GM18909 (cell line): ENCODE measurements around the gene PRKAB1.

ENCODE experiments used
- ATAC-seq: cut with Tn5 transposase; IDR thresholded peaks from one replicate; pipeline ENCODE4 v1.9.1; 2021; ENCODE audit warnings: mild to moderate bottlenecking; ENCODE audit not compliant: unreplicated experiment, poor library complexity

PRKAB1 gene

DNA sequence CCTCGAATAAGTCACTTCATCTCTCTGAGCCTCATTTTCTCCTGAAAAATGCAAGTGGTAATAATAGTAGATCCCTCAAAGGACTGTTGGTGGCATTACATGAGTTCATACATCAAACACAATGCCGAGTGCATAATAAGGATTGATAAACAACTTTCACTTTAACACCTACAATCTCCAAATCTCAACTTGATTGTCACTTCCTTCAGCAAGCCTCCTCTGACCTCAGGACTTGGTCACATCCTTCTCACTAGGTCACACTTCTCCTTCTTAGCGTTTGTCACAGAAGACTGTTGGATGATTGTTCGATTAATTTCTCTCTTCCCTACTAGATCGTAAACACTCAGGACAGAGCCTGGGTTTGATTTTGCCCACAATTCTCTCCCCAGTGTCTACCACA is 7.9 kb upstream of the PRKAB1 start:
- no peak for ATAC-seq

DNA sequence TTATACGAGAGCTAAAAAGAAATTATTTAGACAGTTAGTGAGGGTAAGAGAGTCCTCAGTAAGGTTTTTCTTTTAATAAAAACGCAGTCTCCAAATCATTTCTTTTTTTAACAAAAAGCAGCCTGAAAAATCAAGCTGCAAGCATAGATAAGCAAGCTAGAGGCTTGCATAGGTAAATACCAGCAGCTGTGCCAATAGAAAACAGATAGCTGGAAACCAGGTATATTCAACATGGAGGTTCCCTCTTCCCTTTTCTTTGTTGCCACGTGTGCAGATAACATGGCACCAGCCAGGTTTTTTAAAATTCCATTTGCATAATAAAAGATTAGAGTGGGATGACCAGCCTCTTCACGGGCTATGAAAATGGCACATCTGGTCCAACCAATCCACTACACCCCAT is 6.1 kb upstream of the PRKAB1 start:
- ATAC-seq = no peak

DNA sequence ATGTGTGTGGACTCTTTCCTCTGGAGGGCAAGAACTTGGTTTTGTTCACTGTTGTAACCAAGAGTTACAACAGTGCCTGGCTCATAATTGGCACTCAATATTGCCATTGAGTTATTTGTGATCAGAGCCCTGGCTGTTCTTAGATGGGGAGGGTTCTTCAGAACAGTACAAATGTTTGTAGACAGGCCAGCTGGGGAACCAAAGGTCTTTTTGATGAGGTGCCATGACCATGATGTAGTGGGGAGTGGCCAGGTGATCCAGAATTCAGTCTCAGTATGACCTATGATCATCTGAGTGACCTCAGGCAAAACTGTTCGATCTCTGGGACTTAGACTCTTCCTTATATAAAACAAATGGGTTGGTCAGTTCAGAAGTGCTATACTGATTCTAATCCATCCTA is 3.3 kb upstream of the PRKAB1 start:
- no peak for ATAC-seq

DNA sequence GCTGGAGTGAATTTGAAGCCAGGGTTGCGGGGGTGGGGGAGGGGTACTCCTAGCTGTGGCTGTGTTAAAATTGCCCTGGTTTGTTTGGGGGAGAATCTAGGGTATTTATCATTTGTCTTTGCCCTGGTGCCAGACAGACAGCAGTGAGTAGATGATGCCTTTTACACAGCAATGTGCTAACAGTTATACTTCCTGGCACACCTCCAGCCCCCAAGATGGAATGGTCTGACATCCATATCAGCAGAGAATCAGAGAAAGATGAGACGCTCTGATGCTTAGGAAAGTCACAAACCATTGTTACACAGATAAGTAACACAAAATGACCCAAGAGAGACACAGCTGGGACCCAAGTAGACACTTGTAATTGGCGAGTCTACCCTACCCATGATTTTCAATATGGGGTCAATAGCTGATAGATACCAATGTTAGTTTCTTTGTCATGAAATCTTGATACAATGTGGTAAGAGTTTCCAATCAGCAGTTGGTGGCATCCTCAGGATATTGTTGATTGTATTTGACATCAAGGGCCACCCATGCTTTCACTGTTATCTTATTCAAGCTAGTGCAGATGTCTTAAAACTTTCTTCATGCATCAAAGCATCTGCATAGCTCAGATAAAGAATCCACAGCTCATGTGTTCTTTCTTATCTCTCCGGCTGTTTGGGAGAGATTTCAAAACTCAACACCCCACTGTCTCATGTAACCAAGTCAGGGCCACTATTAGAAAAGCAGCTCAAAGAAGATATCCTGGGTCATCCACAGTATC is 2.6 kb upstream of the PRKAB1 start:
- no peak for ATAC-seq

DNA sequence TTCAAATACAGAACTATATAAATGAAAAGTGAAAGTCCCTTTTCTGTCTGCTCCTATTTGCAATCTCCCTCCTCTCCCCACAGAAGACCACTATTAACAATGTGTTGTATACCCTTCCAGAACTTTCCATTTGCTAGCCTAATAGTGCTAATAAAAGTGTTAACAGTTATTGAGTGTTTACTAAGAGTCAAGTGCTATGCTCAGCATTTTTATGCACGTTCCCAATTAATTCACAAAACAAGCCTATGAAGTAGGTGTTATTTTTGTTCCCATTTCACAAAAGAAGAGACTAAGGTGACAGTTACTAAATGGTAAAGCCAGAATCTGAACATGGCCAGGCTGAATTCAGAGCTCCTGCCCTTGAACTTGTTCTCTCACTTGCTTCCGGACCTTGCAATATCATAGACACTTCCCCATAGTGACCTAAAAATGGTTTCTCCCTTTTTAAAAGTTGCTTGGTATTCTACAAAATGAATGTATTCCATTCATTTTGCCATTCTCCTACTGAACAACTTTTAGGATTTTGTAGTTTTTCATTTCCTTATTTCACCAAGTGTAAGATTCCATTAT is 1.6 kb upstream of the PRKAB1 start:
- no peak for ATAC-seq

DNA sequence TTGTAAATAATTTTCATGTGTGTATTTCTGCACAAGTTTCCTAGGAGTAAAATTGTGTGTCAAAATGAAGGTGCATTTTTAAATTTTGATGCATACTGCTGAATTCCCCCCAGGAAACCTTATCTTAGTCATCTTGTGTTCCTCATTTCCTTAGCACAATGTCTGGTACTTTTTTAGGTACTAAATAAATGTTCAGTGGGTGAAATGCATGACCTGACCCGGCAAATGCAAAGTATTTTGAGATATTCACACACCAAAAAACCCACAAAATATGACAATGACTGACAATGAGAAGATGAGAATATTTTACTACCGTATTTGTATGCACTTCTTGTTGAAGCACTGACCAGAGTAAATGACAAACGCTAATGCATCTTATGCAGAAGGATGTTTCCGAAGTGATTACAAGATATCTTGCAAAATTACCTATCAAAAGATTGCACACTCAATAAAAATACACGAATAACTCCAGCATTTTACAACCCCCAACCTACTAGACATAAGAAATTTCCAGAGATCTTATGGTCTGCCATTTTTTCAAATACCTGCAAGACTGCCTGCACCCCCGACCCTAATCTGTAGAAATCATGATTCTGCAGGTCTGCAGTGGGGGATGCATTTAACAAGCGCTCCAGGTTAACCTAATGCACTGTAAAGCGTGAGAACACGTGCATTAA is 895 bp upstream of the PRKAB1 start:
- ATAC-seq = no peak

DNA sequence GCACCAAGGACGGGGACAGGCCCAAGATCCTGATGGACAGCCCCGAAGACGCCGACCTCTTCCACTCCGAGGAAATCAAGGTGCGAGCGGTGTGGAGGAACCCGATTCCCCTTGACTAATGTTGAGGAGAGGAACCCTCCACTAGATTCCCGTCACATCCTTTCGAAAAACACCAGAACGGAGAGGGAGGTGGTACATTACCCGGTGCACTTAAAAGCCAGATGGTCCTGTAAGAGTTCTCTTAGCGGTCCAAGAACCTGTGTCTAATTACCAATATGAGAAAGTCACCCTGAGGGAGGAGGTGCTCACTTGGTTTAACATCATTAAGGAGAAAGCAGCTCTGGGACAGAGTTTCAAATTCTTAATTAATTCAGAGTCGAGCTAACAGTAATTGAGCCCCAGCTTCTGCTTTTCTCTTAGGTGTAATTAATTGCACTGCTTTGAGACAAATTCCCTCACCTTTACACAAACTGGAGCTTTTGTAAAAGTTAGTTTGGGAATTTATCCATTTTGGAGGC is 450 bp downstream of the PRKAB1 start:
- ATAC-seq = no peak

DNA sequence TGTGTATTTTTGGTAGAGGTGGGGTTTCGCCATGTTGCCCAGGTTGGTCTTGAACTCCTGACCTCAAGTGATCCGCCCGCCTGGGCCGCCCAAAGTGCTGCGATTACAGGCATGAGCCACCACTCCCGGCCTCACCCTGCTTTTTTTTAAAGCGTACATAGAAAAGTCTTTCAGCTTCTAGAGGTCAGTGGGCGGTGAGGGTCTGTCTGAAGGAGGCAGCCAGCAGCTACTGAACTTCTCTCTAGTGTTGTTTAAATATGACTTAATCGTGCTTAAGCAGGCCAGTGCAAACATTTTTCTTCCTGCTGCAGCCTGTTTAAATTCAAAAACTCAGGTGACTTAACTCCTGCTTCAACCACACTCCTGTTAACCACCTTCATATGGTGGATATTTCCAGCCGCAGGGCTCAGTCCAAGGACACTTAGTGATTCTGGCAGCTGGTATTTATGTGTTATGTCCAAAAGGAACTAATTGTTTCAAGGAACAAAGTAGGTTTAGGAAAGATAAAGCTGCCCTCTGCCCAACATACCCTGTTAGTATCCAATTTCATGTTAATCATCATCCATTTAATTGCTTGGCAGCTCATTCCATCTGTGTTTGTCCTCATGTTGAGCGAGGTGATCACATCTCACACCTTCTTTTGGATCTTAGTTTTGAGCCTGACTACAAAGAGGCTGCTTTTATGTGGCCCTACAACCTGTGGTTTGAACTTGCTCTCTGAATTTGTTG is 2.0 kb downstream of the PRKAB1 start:
- ATAC-seq = no peak

DNA sequence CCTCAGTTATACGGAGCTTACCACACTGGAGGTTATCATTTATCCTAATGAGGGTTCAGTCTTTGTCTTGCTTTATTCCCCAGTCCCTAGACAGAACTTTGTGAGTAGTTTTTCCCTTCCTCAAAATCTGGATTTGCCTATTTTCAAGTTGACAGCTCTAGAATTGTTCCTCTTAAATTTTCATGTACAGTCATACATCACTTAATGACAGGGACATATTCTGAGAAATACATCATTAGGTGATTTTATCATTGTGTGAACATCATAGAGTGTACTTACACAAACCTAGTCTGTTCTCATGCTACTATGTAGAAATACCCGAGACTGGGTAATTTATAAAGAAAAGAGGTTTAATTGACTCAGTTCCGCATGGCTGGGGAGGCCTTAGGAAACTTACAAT is 3.1 kb downstream of the PRKAB1 start:
- no peak for ATAC-seq

DNA sequence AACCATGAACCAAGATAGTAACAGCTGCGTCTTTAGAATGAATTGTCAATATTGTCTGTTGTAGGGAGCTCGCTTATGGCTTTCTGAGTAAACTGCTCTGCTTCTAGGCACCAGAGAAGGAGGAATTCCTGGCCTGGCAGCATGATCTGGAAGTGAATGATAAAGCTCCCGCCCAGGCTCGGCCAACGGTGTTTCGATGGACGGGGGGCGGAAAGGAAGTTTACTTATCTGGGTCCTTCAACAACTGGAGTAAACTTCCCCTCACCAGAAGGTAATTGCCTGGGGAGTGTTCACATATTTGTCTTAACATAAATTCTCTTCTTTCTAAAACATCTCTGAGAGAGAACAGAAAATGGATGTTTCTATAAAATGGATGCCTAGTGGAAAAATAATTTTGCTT is 4.3 kb downstream of the PRKAB1 start:
- ATAC-seq = no peak

DNA sequence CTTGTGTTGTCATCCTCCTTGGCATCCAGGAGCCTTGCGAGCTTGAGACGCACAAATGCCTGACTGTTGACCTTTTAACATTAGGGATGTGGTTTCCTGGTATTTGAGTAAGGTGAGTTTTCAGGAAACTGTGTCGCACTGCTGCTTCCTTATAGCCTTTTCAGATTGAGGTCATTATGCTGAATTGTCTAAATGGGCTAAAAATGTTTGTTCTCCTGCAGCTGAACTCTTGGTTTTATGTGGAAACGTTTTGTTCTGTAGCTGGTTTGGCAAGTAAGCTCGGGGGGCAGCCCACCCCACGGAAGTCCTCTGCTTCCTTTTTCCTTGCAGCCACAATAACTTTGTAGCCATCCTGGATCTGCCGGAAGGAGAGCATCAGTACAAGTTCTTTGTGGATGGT is 5.7 kb downstream of the PRKAB1 start:
- no peak for ATAC-seq

DNA sequence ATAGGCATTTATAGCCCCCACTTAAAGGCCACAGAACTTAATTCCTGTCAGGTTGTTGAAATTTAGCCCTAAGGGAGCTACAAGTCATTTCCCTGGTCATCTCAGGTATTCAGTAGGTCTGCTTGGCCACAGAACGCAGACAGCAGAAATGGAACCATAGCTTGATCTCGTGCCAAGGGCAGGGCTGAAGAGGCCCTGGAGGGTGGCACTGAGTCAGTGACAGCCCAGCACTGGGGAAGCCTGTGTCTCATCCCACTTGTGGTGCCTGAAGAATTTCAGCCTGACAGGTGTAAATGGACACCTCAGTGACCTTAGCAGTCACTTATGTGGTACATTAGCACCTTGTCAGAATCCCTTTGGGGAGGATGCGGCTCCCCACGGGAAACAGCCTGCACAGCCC is 6.6 kb downstream of the PRKAB1 start:
- ATAC-seq = no peak

DNA sequence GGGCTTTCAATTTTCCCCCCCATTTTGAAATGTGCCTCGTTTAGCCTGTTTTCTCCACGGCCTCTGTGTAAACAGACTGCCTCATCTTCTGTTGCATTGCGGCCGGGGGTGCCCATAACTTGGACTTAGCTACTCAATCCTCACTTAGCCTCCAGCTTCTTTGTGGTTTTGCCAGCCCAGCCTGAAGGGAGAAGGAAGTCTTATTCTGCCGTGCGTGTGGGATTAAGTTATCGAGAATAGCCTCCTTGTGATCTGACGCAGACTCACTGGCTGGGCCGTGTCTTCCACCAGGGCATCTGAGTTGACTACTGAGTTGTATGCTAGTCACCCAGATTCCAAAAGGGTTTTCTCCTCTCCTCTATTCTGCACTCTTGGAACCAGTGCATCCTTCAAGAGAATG is 8.1 kb downstream of the PRKAB1 start:
- ATAC-seq = no peak

DNA sequence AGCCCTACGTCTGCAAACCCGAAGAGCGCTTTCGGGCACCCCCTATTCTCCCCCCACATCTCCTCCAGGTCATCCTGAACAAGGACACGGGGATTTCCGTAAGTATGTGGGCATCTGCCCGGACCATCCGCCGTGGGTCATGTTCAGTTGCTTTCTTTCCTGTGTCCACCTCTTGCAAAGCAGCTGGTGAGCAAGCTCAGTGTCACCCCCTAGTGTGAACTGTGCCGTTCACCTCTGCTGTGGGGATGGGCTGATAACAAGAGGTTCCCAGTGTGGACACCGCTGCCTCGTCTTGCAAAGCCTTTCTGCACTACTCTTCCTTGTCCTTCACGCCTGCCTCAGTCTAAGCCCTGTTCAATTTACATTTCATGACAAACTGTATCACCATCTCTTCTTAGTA is 8.6 kb downstream of the PRKAB1 start:
- ATAC-seq = no peak

DNA sequence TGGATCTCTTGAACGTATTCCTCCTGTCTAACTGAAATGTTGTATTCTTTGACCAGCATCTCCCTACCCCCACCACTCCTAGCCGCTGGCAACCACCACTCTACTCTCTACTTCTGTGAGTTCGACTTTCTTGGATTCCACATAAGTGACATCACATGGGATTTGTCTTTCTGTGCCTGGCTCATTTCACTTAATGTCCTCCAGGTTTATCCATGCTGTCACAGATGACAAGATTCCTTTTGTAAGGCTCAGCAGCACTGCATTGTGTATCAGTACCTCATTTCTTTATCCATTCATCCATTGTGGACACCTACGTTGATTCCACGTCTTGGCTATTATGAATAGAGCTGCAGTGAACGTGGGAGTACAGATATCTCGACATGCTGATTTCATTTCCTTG is 10.5 kb downstream of the PRKAB1 start:
- no peak for ATAC-seq

DNA sequence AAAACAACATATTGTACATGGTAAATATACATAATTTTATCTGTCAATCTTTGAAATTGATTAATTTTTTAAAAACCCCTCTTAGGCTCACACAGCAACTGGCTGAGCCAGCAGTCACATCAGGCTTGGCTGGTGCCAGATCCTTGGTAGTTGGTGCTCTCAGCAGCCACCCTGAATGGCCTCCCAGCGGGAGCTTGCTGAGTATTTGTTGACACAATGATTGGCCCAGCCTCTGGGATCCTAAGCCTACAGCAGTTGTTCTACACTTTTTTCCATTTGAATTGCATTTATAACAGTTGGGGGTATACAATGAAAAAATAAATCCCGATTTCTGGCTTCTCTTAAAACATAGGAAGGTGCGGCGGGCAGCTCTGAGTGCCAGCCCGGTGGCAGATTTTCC is 11.1 kb downstream of the PRKAB1 start:
- no peak for ATAC-seq

DNA sequence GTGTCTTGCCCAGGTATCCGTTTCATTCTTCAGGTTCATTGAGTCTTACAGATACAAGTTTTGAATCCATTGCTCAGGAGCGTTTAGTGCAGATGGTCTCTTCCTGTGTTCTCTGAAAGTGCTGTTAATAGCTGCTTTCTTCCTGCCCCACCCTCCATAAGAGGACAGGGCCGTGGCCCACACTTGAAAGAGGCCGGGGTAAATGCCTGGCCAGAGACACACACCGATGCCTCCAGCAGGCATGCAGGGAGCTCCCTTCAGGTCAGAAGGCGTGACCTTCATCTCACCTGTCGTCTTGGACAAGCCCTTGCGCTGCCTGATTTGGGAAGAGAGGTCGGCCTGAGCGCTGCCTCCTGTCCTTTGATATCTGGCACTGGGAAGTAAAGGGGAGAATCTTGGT is 11.6 kb downstream of the PRKAB1 start:
- no peak for ATAC-seq

DNA sequence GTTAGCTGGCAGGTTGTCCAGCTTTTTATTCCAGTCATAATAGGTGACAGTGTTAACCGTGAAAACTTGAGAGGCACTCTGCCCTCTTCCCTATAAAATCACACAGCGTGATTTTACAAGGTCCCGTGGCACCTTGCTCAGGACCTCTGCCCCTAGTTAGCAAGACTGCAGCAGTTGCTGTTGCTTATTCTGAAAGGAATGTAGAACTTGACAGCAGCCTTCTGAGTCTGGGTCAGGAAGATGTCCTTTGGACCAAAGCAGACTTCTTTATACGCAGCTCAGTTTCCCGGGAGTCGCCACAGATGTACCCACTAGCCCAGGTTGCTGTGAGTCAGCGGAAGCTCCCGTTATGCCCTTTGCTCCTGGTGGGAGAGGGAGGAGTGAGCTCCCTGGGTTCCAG is 13.2 kb downstream of the PRKAB1 start:
- no peak for ATAC-seq

DNA sequence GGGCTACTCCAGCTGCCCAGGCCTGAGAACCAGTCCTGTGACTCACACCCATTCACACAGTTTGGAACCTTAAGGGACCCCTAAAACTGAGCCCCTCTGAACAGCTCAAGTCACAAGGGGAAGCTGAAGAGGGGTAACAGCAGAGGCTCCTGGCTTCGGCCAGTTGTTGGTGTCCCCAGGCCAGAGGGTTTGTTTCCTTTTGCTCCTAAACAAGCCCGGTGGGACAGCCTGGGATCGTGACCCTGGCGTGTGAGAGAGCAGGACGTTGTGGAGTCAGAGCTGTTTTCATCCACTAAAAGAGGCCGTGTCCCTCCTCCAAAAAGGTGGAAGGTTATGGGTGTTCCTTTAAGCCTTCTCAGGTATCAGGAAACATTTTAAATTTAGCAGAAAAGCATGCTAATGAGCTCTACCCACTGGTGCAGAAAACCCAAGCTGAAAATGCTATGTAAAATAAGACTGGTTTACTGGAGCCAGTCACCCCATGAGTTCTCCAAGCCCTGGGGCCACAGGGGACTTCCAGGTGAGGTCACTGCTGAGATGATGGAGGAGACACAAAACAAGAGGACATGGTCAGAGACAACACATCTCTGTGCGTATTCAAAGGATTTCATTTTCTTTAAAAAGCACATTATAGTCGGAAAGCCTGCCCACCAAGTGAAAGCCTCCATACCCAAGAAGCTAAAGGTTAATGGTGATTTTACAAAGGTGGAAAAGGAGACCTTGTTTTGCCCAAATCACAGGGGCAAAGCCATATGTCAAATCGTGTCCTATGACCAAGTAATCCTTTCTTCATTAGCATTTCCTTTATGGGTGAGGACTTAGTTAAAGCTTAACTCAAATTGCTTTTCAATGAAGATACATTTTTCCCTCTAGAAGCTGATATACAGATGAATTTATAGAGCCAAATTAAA is 14.1 kb downstream of the PRKAB1 start:
- peak; percentile 50 for ATAC-seq

DNA sequence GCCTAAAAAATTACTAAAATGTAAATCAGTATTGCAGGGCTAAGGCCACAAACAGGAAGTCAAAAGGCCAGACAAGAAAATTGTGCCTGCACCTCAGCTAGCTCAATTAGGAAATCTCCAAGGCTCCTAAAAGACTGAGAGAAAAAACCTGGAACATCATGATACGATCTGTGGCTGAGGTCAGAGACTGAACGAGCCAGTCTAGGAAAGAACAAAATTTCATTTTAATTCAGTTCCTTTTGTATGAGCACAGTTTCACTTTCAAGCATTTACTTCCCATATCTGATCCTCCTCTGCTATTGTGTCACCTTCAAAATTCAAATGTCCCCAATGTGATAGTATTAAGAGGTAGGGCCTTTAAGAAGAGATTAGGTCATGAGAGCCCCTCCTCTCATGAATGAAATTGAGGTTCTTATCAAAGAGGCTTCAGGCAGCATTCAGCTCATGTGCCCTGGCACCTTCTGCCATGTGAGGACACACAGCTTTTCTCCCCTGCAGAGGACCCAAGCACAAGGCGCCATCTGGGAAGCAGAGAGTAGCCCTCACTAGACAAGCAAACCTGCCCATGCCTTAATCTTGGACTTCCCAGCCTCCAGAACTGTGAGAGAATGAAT is 14.8 kb downstream of the PRKAB1 start:
- peak; percentile 45 for ATAC-seq
